ENCODE measurements around the gene SH3PXD2A.

The SH3PXD2A gene

GRCh38 chr10:103828107-103828506 lies 27.3 kb downstream of the SH3PXD2A start:
- H3K79me2 ChIP-seq (ENCODE audit: control insufficient read depth, insufficient read depth, low read length) = peaks cover 9% of the 10 kb centered on the region
- DNase-seq = no peak
- H3K4me3 ChIP-seq (ENCODE audit: low read length) = no peak overlapping the region
- H3K27me3 ChIP-seq (ENCODE audit: insufficient read depth, low read length, poor library complexity) = no peaks in the 10 kb centered on the region
- H3K36me3 ChIP-seq (ENCODE audit: control insufficient read depth, insufficient read depth, low read length) = no peaks in the 10 kb centered on the region
- H4K5ac ChIP-seq (ENCODE audit: low read length) = no peak overlapping the region
- no CpG with 5 or more reads among the region's 4 CpGs for WGBS (ENCODE audit: extremely low coverage, insufficient coverage, low lambda C conversion rate)
- H3K9ac ChIP-seq (ENCODE audit: low read length) = no peak overlapping the region
- H3K79me1 ChIP-seq (ENCODE audit: low read length) = peaks cover 16% of the 10 kb centered on the region
- peaks cover 18% of the 10 kb centered on the region for H3K4me1 ChIP-seq (ENCODE audit: control insufficient read depth, low read depth, low read length)
- H3K18ac ChIP-seq (ENCODE audit: low read length) = peak overlapping the region; percentile 16
- no peak overlapping the region for H3K27ac ChIP-seq (ENCODE audit: low read depth, low read length)
- H4K8ac ChIP-seq (ENCODE audit: low read depth, low read length) = no peak overlapping the region
- peak overlapping the region; percentile 36 for H3K56ac ChIP-seq (ENCODE audit: low read length)
- H2BK15ac ChIP-seq (replicated peaks; ENCODE audit: low read depth) = no peak overlapping the region
- no peak overlapping the region for H2BK120ac ChIP-seq (ENCODE audit: low read depth, low read length)
- no peak overlapping the region for H3K23ac ChIP-seq (ENCODE audit: low read length)
- no peak overlapping the region for H3K4ac ChIP-seq (ENCODE audit: low read depth, low read length)
- no peak overlapping the region for H2AK5ac ChIP-seq (ENCODE audit: low read length)
- no peak overlapping the region for H2BK5ac ChIP-seq (ENCODE audit: low read length)
- no peak overlapping the region for H3K4me2 ChIP-seq (ENCODE audit: low read length)

- WGBS (ENCODE audit: extremely low coverage, insufficient coverage, low lambda C conversion rate) = no CpG with 5 or more reads among the region's 7 CpGs
- no peak overlapping the region for H3K4ac ChIP-seq (ENCODE audit: low read depth, low read length)
- no peaks in the 10 kb centered on the region for H3K36me3 ChIP-seq (ENCODE audit: control insufficient read depth, insufficient read depth, low read length)
- no peak for DNase-seq
- H2BK5ac ChIP-seq (ENCODE audit: low read length) = no peak overlapping the region
- H4K5ac ChIP-seq (ENCODE audit: low read length) = no peak overlapping the region
- H2BK120ac ChIP-seq (ENCODE audit: low read depth, low read length) = no peak overlapping the region
- H3K79me2 ChIP-seq (ENCODE audit: control insufficient read depth, insufficient read depth, low read length) = peaks cover 7% of the 10 kb centered on the region
- H3K79me1 ChIP-seq (ENCODE audit: low read length) = peaks cover 18% of the 10 kb centered on the region
- H3K4me2 ChIP-seq (ENCODE audit: low read length) = no peak overlapping the region
- no peak overlapping the region for H3K23ac ChIP-seq (ENCODE audit: low read length)
- no peak overlapping the region for H3K18ac ChIP-seq (ENCODE audit: low read length)
- H2BK15ac ChIP-seq (replicated peaks; ENCODE audit: low read depth) = no peak overlapping the region
- H4K8ac ChIP-seq (ENCODE audit: low read depth, low read length) = no peak overlapping the region
- peaks cover 22% of the 10 kb centered on the region for H3K4me1 ChIP-seq (ENCODE audit: control insufficient read depth, low read depth, low read length)
- H3K4me3 ChIP-seq (ENCODE audit: low read length) = no peak overlapping the region
- no peak overlapping the region for H3K9ac ChIP-seq (ENCODE audit: low read length)
- no peaks in the 10 kb centered on the region for H3K27me3 ChIP-seq (ENCODE audit: insufficient read depth, low read length, poor library complexity)
- H3K56ac ChIP-seq (ENCODE audit: low read length) = no peak overlapping the region
- H2AK5ac ChIP-seq (ENCODE audit: low read length) = no peak overlapping the region
- H3K27ac ChIP-seq (ENCODE audit: low read depth, low read length) = no peak overlapping the region
These were observed 28.5 kb downstream of the SH3PXD2A start for GRCh38 chr10:103826885-103827284.

- no peak overlapping the region for H3K4me2 ChIP-seq (ENCODE audit: low read length)
- H3K23ac ChIP-seq (ENCODE audit: low read length) = peak overlapping the region; percentile 6
- H4K5ac ChIP-seq (ENCODE audit: low read length) = no peak overlapping the region
- peaks cover 18% of the 10 kb centered on the region for H3K4me1 ChIP-seq (ENCODE audit: control insufficient read depth, low read depth, low read length)
- no peak overlapping the region for H3K56ac ChIP-seq (ENCODE audit: low read length)
- H3K4me3 ChIP-seq (ENCODE audit: low read length) = no peak overlapping the region
- H3K9ac ChIP-seq (ENCODE audit: low read length) = no peak overlapping the region
- peak overlapping the region; percentile 72 for H2AK5ac ChIP-seq (ENCODE audit: low read length)
- H2BK5ac ChIP-seq (ENCODE audit: low read length) = no peak overlapping the region
- H3K79me1 ChIP-seq (ENCODE audit: low read length) = peaks cover 14% of the 10 kb centered on the region
- no peaks in the 10 kb centered on the region for H3K27me3 ChIP-seq (ENCODE audit: insufficient read depth, low read length, poor library complexity)
- no peak overlapping the region for H3K4ac ChIP-seq (ENCODE audit: low read depth, low read length)
- WGBS (ENCODE audit: extremely low coverage, insufficient coverage, low lambda C conversion rate) = no CpG with 5 or more reads among the region's 6 CpGs
- H3K27ac ChIP-seq (ENCODE audit: low read depth, low read length) = no peak overlapping the region
- H2BK120ac ChIP-seq (ENCODE audit: low read depth, low read length) = no peak overlapping the region
- H2BK15ac ChIP-seq (replicated peaks; ENCODE audit: low read depth) = no peak overlapping the region
- peaks cover 2% of the 10 kb centered on the region for H3K79me2 ChIP-seq (ENCODE audit: control insufficient read depth, insufficient read depth, low read length)
- no peak for DNase-seq
- H4K8ac ChIP-seq (ENCODE audit: low read depth, low read length) = no peak overlapping the region
- H3K36me3 ChIP-seq (ENCODE audit: control insufficient read depth, insufficient read depth, low read length) = no peaks in the 10 kb centered on the region
- peak overlapping the region; percentile 13 for H3K18ac ChIP-seq (ENCODE audit: low read length)
These were observed 31.1 kb downstream of the SH3PXD2A start for GRCh38 chr10:103824281-103824680.

GRCh38 chr10:103823706-103824272 lies 31.6 kb downstream of the SH3PXD2A start:
- DNase-seq = no peak
- H3K27me3 ChIP-seq (ENCODE audit: insufficient read depth, low read length, poor library complexity) = no peaks in the 10 kb centered on the region
- H3K56ac ChIP-seq (ENCODE audit: low read length) = no peak overlapping the region
- H2BK15ac ChIP-seq (replicated peaks; ENCODE audit: low read depth) = no peak overlapping the region
- peak overlapping the region; percentile 82 for H3K4ac ChIP-seq (ENCODE audit: low read depth, low read length)
- H3K23ac ChIP-seq (ENCODE audit: low read length) = no peak overlapping the region
- no peak overlapping the region for H3K4me2 ChIP-seq (ENCODE audit: low read length)
- peaks cover 14% of the 10 kb centered on the region for H3K79me1 ChIP-seq (ENCODE audit: low read length)
- no peak overlapping the region for H2BK120ac ChIP-seq (ENCODE audit: low read depth, low read length)
- H2AK5ac ChIP-seq (ENCODE audit: low read length) = no peak overlapping the region
- no CpG with 5 or more reads among the region's 9 CpGs for WGBS (ENCODE audit: extremely low coverage, insufficient coverage, low lambda C conversion rate)
- H3K79me2 ChIP-seq (ENCODE audit: control insufficient read depth, insufficient read depth, low read length) = peaks cover 2% of the 10 kb centered on the region
- no peak overlapping the region for H3K9ac ChIP-seq (ENCODE audit: low read length)
- no peak overlapping the region for H4K5ac ChIP-seq (ENCODE audit: low read length)
- H3K27ac ChIP-seq (ENCODE audit: low read depth, low read length) = no peak overlapping the region
- H4K8ac ChIP-seq (ENCODE audit: low read depth, low read length) = no peak overlapping the region
- H3K4me3 ChIP-seq (ENCODE audit: low read length) = no peak overlapping the region
- H3K18ac ChIP-seq (ENCODE audit: low read length) = peak overlapping the region; percentile 13
- no peaks in the 10 kb centered on the region for H3K36me3 ChIP-seq (ENCODE audit: control insufficient read depth, insufficient read depth, low read length)
- no peak overlapping the region for H2BK5ac ChIP-seq (ENCODE audit: low read length)
- peaks cover 15% of the 10 kb centered on the region for H3K4me1 ChIP-seq (ENCODE audit: control insufficient read depth, low read depth, low read length)

GRCh38 chr10:103822800-103823199 lies 32.6 kb downstream of the SH3PXD2A start:
- no peak overlapping the region for H2BK5ac ChIP-seq (ENCODE audit: low read length)
- H3K4me2 ChIP-seq (ENCODE audit: low read length) = no peak overlapping the region
- H3K4me1 ChIP-seq (ENCODE audit: control insufficient read depth, low read depth, low read length) = peaks cover 9% of the 10 kb centered on the region
- H3K4ac ChIP-seq (ENCODE audit: low read depth, low read length) = no peak overlapping the region
- no peak overlapping the region for H2BK15ac ChIP-seq (replicated peaks; ENCODE audit: low read depth)
- H4K5ac ChIP-seq (ENCODE audit: low read length) = no peak overlapping the region
- no peak overlapping the region for H3K23ac ChIP-seq (ENCODE audit: low read length)
- WGBS (ENCODE audit: extremely low coverage, insufficient coverage, low lambda C conversion rate) = no CpG with 5 or more reads among the region's 3 CpGs
- no peaks in the 10 kb centered on the region for H3K27me3 ChIP-seq (ENCODE audit: insufficient read depth, low read length, poor library complexity)
- no peak overlapping the region for H3K56ac ChIP-seq (ENCODE audit: low read length)
- no peaks in the 10 kb centered on the region for H3K36me3 ChIP-seq (ENCODE audit: control insufficient read depth, insufficient read depth, low read length)
- peaks cover 13% of the 10 kb centered on the region for H3K79me1 ChIP-seq (ENCODE audit: low read length)
- no peak overlapping the region for H3K18ac ChIP-seq (ENCODE audit: low read length)
- H3K4me3 ChIP-seq (ENCODE audit: low read length) = no peak overlapping the region
- no peak overlapping the region for H3K27ac ChIP-seq (ENCODE audit: low read depth, low read length)
- no peak for DNase-seq
- H2BK120ac ChIP-seq (ENCODE audit: low read depth, low read length) = no peak overlapping the region
- H3K79me2 ChIP-seq (ENCODE audit: control insufficient read depth, insufficient read depth, low read length) = peaks cover 2% of the 10 kb centered on the region
- no peak overlapping the region for H2AK5ac ChIP-seq (ENCODE audit: low read length)
- no peak overlapping the region for H4K8ac ChIP-seq (ENCODE audit: low read depth, low read length)
- H3K9ac ChIP-seq (ENCODE audit: low read length) = no peak overlapping the region

- Histone ChIP-seq H3K79me2 (ENCODE audit: control insufficient read depth, insufficient read depth, low read length) (peaks cover 2% of the 10 kb centered on the region), H3K79me1 (ENCODE audit: low read length) (peaks cover 8% of the 10 kb centered on the region), H2BK120ac (ENCODE audit: low read depth, low read length) (no peak overlapping the region), H3K23ac (ENCODE audit: low read length) (no peak overlapping the region), H3K4me1 (ENCODE audit: control insufficient read depth, low read depth, low read length) (peaks cover 9% of the 10 kb centered on the region), H3K9ac (ENCODE audit: low read length) (peak overlapping the region; percentile 16), H2BK5ac (ENCODE audit: low read length) (no peak overlapping the region), H3K18ac (ENCODE audit: low read length) (no peak overlapping the region), H3K4ac (ENCODE audit: low read depth, low read length) (no peak overlapping the region), H3K4me3 (ENCODE audit: low read length) (no peak overlapping the region), H4K8ac (ENCODE audit: low read depth, low read length) (no peak overlapping the region), H2AK5ac (ENCODE audit: low read length) (no peak overlapping the region), H3K36me3 (ENCODE audit: control insufficient read depth, insufficient read depth, low read length) (no peaks in the 10 kb centered on the region), H3K27me3 (ENCODE audit: insufficient read depth, low read length, poor library complexity) (no peaks in the 10 kb centered on the region), H3K56ac (ENCODE audit: low read length) (peak overlapping the region; percentile 59), H2BK15ac (replicated peaks; ENCODE audit: low read depth) (no peak overlapping the region), H3K27ac (ENCODE audit: low read depth, low read length) (no peak overlapping the region), H4K5ac (ENCODE audit: low read length) (no peak overlapping the region), H3K4me2 (ENCODE audit: low read length) (no peak overlapping the region)
- WGBS (ENCODE audit: extremely low coverage, insufficient coverage, low lambda C conversion rate) = no CpG with 5 or more reads among the region's 5 CpGs
- no peak for DNase-seq
These were observed 33.2 kb downstream of the SH3PXD2A start for GRCh38 chr10:103822107-103822716.
